ENCODE data around the gene IRF2BP2. TPM values are rescaled to one million over a fixed set of nuclear protein-coding genes. Genes with fewer than 3 reads are reported as not detected.
A peak's percentile ranks its signal among the peaks of the same experiment; 100 is the strongest.

Gene IRF2BP2
- total RNA-seq, 1 donor: 60.9 TPM

- TF ChIP-seq CTCF (IDR thresholded peaks at IDR 0.05; ENCODE audit: insufficient read depth, low read depth, low read length): no peak
- no peak for DNase-seq (ENCODE audit: low read depth)
- no peak overlapping the region for H3K4me3 ChIP-seq (ENCODE audit: low read depth, low read length)
These were observed 44.8 kb downstream of the IRF2BP2 start for GRCh38 chr1:234565132-234565531.

- H3K4me3 ChIP-seq (ENCODE audit: low read depth, low read length): no peak overlapping the region
- DNase-seq (ENCODE audit: low read depth): peak; percentile 57
- TF ChIP-seq CTCF (IDR thresholded peaks at IDR 0.05; ENCODE audit: insufficient read depth, low read depth, low read length): no peak
These were observed 45.6 kb downstream of the IRF2BP2 start for GRCh38 chr1:234564035-234565029.

- no peak for DNase-seq (ENCODE audit: low read depth)
- no peak for TF ChIP-seq CTCF (IDR thresholded peaks at IDR 0.05; ENCODE audit: insufficient read depth, low read depth, low read length)
- H3K4me3 ChIP-seq (ENCODE audit: low read depth, low read length): no peak overlapping the region
These were observed 47.6 kb downstream of the IRF2BP2 start for GRCh38 chr1:234562334-234562733.

GRCh38 chr1:234561319-234561718 is 48.7 kb downstream of the IRF2BP2 start:
- no peak overlapping the region for H3K4me3 ChIP-seq (ENCODE audit: low read depth, low read length)
- no peak for TF ChIP-seq CTCF (IDR thresholded peaks at IDR 0.05; ENCODE audit: insufficient read depth, low read depth, low read length)
- no peak for DNase-seq (ENCODE audit: low read depth)

GRCh38 chr1:234559902-234560676 is 49.9 kb downstream of the IRF2BP2 start:
- no peak for TF ChIP-seq CTCF (IDR thresholded peaks at IDR 0.05; ENCODE audit: insufficient read depth, low read depth, low read length)
- H3K4me3 ChIP-seq (ENCODE audit: low read depth, low read length): no peak overlapping the region
- no peak for DNase-seq (ENCODE audit: low read depth)

GRCh38 chr1:234559152-234559901 is 50.7 kb downstream of the IRF2BP2 start:
- no peak for DNase-seq (ENCODE audit: low read depth)
- no peak overlapping the region for H3K4me3 ChIP-seq (ENCODE audit: low read depth, low read length)
- no peak for TF ChIP-seq CTCF (IDR thresholded peaks at IDR 0.05; ENCODE audit: insufficient read depth, low read depth, low read length)
